Rectal smooth muscle tissue (tissue), 1 donor: ENCODE data around the gene PBX2.
A peak's percentile ranks its signal among the peaks of the same experiment; 100 is the strongest.

Experiments used
- H3K27ac ChIP-seq: one replicate; pipeline ENCODE4 v1.7.0; 2013; ENCODE audit warnings: low read depth, low read length, inconsistent platforms
- H3K27me3 ChIP-seq: one replicate; pipeline ENCODE4 v1.7.0; 2013; ENCODE audit warnings: low read length; ENCODE audit not compliant: control insufficient read depth, insufficient read depth
- H3K36me3 ChIP-seq: one replicate; pipeline ENCODE4 v1.7.0; 2013; ENCODE audit warnings: low read length; ENCODE audit not compliant: control insufficient read depth, insufficient read depth
- H3K4me1 ChIP-seq: one replicate; pipeline ENCODE4 v1.7.0; 2013; ENCODE audit warnings: low read length; ENCODE audit not compliant: control insufficient read depth, insufficient read depth
- H3K4me3 ChIP-seq: one replicate; pipeline ENCODE4 v1.7.0; 2013; ENCODE audit warnings: low read length
- H3K9ac ChIP-seq: one replicate; pipeline ENCODE4 v1.7.0; 2013; ENCODE audit warnings: low read length

Gene PBX2

DNA sequence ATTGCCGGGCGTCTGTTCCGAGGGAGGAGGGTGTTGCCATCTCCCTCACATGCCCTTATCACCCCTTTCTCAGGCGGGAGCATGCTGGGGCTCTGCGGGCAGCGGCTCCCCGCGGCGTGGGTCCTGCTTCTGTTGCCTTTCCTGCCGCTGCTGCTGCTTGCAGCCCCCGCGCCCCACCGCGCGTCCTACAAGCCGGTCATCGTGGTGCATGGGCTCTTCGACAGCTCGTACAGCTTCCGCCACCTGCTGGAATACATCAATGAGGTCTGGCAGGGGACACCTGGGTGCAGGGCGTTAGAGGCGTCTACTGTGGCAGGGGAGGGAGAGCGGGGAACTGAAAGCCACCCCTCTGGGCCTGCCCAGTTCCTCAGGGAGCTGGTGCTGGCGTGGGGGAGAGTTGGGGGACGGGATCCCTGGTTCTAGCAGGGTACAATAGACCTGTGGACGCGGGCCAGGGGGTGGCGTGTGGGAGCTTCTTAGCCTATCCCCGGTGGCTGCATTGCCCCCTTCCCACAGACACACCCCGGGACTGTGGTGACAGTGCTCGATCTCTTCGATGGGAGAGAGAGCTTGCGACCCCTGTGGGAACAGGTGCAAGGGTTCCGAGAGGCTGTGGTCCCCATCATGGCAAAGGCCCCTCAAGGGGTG lies 35.4 kb downstream of the PBX2 start:
- peak overlapping the region; percentile 88 for H3K4me3 ChIP-seq
- H3K9ac ChIP-seq, result peak overlapping the region; percentile 79
- H3K27ac ChIP-seq, result peak overlapping the region; percentile 91
- peaks cover 10% of the 10 kb centered on the region for H3K36me3 ChIP-seq
- peaks cover 17% of the 10 kb centered on the region for H3K4me1 ChIP-seq
- H3K27me3 ChIP-seq, result no peaks in the 10 kb centered on the region

DNA sequence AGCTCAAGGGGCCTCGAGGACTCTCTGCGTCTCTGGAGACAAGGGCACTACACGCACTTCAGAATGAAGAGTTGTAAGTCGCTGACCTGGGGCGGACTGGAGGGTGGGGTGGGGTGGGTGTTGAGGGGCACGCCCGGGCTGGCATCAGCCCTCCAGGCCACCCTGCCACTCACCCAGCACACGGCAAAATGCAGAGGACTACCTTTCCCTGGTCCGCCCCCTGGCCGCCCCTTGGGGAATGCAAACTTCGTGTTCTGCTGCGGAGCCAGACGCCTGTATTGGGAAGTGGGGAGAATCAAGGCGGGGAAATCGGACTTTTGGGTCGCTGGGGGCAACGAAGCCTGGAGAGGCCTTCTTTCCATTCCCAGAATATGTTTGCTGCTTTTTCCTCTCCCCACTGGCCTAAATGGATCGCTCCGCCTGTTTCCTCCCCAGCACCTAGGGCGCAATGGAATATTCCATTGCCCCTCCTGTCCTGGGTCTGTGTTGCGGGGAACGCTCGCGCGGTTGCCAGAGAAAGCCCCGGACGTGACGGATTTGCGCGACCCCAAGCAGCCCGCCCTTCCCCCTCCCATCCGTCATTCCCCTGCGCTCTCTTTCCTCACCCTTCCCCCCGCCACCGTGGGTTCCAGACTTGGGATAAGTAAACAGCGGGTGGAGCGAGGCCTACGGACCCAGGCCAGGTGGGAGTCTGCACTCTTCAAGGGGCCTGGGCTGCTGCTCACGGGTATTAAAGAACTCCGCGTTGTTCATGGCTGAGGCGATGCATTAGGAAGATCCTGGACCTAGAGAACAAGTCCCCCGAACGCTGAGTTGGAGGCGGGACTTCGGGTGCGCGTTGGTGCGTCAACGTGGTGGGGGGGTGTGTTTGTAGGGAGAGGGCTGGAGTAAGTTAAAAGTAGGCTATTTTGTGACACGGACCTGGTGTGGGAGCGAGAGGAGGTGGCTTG lies 36.2 kb downstream of the PBX2 start, which contains the start of gene PPT2:
PPT2 (plus strand) TSS at position 578 of the 950 bp plus-strand sequence. CDS start 454 bp downstream, outside the sequence.
- Histone ChIP-seq H3K36me3 (peaks cover 10% of the 10 kb centered on the region), H3K27me3 (no peaks in the 10 kb centered on the region), H3K27ac (peak within 1 kb of the TSS; percentile 91), H3K9ac (peak within 1 kb of the TSS; percentile 79), H3K4me1 (peaks cover 17% of the 10 kb centered on the region), H3K4me3 (peak within 1 kb of the TSS; percentile 88)

DNA sequence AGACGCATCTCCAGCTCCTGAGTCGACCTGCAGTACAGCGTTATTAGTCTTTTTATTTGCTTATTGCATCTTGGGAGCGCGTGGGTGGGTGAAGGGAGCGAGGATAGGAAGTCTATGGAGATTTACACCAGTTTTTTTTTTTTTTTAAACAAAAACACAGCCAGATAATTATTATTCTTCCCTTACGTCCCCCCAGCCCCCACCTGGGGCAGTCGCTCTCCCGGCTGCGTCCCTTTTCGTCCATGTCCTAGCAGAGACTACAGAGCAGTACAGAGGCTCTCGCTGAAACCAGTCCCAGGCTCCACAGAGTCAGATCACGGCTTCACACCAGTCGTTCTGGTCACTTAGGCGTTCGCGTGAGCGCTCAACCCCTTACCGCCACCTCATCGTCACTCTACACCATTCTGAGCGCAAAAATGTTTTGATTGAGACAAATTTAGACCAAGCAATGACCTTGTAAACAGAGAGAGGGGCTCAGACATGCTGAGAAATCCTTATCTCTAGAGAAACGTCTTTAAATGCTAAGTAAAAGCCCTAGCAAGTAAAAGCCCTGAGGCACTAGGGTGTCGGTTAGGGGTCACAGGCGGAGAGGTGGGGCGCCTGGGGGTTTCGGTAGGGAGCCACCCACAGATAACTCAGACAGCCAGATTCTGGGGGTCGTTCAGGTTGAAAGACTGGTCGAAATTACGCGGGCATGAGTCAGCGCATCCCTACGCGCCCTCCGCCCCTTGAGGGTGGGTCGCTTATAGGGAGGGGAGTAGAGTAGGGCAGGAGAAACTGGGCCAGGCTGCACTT lies 37.0 kb downstream of the PBX2 start:
- peaks cover 6% of the 10 kb centered on the region for H3K36me3 ChIP-seq
- H3K4me3 ChIP-seq, result peak overlapping the region; percentile 88
- peaks cover 17% of the 10 kb centered on the region for H3K4me1 ChIP-seq
- H3K27me3 ChIP-seq, result no peaks in the 10 kb centered on the region
- H3K9ac ChIP-seq, result no peak overlapping the region
- H3K27ac ChIP-seq, result peak overlapping the region; percentile 91

DNA sequence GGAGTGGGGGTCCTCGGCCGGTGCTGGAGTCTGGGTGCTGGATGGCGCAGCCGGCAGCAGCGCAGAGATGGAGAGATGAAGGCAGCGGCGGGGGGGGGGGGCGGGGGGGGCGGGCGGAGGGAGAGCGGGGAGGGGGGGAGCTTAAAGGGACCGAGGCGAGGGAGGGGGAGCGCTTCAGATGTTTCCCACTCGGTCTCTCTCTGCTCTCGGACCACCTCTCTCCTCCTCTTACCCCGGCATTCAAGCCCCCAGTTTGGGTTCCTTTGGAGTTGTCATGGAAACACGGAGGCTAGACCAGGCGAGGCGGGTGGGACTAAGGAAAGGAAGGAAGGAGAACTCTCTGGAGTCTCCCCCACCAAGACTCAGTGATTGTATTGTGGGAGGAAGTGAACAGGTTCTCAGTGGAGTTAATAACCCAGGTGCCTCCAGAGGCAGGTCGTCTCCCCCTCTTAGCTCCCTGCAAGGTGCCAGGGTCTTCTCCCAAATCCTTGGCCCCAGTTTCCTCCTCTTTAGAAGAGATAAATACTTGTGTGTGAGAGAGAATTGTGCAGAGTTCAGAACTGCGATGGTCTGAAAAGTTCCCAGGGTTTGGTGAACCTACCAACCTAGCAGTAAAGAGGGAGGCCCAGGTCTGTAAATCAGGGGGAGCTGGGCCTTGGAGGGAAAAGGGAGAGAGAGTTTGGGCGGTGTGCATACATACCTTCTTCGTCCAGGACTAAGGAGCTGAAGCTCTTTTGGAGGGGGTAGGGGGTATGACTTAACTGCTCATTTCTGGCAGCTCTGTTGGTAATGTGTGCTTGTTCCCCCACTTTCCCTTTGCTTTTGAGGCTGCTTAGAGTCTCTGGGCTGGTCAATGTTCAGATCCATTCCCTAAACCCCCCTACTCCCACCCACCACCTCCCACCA lies 37.9 kb downstream of the PBX2 start, which contains the start of gene PRRT1:
PRRT1 (minus strand) TSS at position 77 of the 906 bp plus-strand sequence. CDS start 112 bp downstream, outside the sequence.
- Histone ChIP-seq H3K4me3 (peak within 1 kb of the TSS; percentile 88), H3K9ac (no peak within 1 kb of the TSS), H3K4me1 (peaks cover 17% of the 10 kb centered on the region), H3K27me3 (peaks cover 2% of the 10 kb centered on the region), H3K36me3 (peaks cover 2% of the 10 kb centered on the region), H3K27ac (peak within 1 kb of the TSS; percentile 91)

DNA sequence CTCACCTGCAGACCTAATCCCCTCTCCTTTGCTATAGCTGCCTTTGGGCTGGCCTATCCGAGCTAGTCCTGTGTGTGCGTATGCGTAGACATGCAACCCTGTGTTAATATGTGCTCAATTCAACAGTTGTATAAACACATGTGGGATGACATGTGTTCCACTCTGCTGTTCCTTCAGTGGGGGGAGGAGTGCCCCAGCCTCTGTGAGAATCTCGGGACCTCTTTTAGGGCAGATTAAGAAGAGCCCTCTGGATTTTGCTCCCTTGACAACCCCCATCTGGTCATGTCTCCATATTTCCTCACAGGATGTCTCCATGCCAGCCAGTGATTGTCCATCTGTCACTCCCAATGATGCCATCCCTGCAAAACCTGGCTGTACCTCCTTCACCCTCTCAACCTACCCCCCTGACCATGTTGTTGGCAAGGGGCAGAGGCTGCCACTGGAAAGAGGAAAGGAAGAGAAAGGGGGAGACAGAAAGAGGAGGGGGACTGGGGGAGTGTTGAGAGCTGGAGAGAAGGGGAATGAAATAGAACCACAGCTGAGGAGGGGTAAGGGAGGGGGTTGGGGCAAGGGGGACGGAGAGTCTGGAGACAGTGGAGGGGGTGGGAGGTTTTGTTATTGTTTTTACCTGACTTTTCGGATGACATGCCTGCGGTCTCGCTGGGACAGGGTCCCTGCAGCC lies 38.7 kb downstream of the PBX2 start:
- H3K4me1 ChIP-seq, result peaks cover 17% of the 10 kb centered on the region
- peak overlapping the region; percentile 15 for H3K27ac ChIP-seq
- peaks cover 2% of the 10 kb centered on the region for H3K36me3 ChIP-seq
- H3K9ac ChIP-seq, result no peak overlapping the region
- peak overlapping the region; percentile 68 for H3K4me3 ChIP-seq
- peaks cover 2% of the 10 kb centered on the region for H3K27me3 ChIP-seq

DNA sequence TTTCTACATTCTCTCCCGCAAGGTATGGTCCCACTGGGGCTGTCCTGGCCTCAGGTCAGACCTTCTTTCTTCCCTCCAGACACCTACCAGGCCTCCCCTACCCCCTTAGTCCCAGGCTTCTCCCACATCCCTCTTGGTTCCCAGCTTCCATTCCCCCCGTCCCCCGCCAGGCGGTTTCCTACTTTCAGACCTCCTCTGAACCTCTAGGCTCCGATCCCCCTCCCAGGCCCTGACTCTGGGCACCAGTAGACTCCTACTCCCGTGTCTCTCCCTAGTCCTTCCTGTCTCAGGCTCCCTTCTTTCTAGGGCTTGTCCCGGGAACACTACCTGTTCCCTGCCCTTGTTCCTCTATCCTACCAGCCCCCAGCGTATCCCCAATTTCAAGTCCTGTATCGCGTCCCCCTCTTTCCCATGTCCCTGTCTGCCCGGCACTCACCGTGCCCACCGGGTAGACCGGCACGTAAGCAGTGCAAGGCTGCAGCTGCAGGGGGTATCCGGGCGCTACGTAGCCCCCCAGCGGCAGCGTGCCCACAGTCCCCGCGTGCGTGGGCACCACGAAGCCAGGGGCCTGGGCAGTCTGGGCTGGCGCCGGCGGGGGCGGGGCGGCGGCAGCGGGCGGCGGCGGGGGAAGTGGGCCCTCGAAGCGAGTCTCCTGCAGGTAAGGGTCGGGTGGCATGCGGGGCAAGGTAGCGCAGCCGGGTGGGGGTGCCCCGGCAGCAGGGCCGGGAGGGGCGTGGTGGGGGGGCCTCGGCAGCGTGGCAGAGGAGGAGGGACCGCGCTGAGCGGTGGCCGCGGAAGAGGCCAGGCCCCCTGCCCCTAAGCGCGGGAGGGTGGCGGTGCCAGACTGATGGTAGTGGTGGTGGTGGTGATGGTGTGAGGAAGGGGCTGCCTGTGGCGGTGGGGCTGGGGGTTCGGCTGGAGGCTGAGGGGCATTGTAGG lies 39.8 kb downstream of the PBX2 start:
- H3K4me1 ChIP-seq, result peaks cover 14% of the 10 kb centered on the region
- peak overlapping the region; percentile 68 for H3K4me3 ChIP-seq
- H3K9ac ChIP-seq, result no peak overlapping the region
- peaks cover 2% of the 10 kb centered on the region for H3K27me3 ChIP-seq
- peaks cover 2% of the 10 kb centered on the region for H3K36me3 ChIP-seq
- H3K27ac ChIP-seq, result no peak overlapping the region

DNA sequence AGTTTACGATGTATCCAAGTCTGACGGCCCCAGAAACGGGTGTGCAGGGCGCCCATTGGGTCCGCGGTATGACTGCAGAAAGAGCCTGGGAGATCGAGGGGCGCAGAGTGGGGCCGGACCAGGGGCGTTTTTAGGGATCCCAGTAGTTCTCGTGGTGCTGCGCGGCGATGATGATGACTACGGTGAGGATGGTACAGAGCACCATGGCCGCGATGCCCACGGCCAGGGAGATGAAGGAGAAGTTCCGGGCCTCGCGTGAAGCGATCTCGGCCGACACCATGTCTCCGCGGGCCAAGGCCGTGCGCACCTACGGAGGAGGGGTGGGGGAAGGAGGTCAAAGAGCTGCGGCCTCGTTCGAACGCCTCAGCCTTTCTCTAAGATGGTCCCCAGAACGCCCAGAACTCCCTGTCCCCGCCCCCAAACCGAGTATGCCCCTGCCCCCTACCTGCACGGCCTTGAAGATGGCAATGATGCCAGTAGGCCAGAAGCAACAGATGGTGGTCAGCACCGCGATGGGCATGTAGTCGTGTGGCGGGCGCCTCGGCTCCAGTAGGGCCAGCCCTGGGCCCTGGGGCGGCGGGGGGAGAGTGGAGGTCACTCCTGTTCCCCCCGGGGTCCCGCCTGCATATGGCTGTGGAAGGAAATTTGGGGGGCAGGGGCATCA lies 40.8 kb downstream of the PBX2 start:
- Histone ChIP-seq H3K9ac (no peak overlapping the region), H3K4me3 (no peak overlapping the region), H3K27ac (no peak overlapping the region), H3K4me1 (peaks cover 12% of the 10 kb centered on the region), H3K27me3 (peaks cover 2% of the 10 kb centered on the region), H3K36me3 (peaks cover 2% of the 10 kb centered on the region)

DNA sequence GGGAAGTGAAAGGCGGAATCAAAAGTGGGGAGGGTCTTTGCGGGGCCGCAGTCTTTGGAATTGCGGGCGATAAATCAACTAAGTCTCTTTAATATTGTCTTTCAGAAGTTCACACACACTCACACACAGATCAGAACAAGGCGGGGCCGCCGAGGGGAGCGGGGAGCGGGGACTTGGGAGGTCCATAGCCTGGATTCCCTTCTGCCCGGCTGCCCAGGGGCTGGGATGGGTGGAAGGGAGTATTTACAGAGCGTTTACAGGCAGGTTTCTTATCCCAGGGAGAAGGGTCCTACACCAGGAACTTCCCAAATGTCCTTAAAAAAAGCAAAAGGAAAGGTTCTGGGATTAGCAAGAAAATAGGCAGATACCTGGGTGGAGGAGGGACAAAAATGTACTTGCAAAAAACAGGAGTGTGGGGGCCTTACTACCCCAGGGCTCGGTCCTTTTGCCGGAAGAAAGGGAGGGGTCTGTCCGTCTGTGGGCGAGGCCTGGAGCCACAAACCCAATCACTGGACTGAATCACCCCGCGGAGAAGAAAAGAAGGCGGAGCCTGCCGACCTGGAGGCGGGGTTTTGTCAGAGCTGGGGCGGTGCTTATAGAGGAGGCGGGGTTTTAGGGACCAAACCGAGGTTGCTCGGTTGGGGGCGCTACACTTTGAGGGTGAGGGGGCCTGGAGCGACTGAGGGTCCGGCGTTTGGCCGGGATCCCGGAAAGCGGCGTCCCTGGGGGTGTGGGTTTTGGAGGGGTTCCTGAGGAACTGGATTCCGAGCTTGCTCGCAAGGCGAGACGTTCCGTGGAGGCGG lies 41.5 kb downstream of the PBX2 start:
- Histone ChIP-seq H3K36me3 (peaks cover 2% of the 10 kb centered on the region), H3K4me1 (peaks cover 12% of the 10 kb centered on the region), H3K27me3 (peaks cover 2% of the 10 kb centered on the region), H3K9ac (no peak overlapping the region), H3K4me3 (peak overlapping the region; percentile 18), H3K27ac (no peak overlapping the region)

DNA sequence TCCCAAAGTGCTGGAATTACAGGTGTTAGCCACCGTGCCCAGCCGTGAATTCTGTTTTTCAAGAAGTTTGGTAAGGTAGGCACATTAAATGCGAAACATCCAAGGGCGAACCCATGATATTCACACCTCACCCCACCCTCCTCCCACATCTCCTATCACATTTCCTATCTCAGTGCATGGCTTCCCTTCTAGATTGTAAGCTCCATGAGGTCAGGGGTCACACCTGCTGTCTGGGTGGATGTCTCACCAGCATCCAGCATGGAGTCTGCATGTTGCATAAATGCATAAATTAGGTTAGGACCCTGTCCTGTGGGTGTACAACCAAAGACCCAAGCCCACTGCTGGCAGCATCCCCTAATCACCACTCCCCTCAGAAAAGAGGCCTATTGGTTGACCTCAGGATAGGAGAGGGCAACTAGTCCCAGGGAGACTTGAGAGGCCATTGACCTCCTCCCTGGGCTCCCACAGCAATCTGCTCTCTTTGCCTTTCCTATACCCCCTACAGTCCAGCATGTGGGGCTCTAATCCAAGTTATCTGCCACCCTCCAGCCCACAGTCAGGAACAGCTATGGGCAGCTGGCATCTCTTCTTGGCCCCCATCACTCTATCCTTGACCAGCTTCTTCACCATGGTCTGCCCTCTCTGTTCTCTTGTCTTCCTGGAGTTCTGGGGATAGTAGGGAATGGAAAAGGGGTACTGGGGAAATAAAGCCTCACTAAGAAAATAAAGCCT lies 42.4 kb downstream of the PBX2 start:
- Histone ChIP-seq H3K4me3 (no peak overlapping the region), H3K36me3 (peaks cover 2% of the 10 kb centered on the region), H3K4me1 (peaks cover 12% of the 10 kb centered on the region), H3K27ac (no peak overlapping the region), H3K9ac (no peak overlapping the region), H3K27me3 (peaks cover 2% of the 10 kb centered on the region)
